ENCODE results near the gene FOXB2.

FOXB2 gene

DNA sequence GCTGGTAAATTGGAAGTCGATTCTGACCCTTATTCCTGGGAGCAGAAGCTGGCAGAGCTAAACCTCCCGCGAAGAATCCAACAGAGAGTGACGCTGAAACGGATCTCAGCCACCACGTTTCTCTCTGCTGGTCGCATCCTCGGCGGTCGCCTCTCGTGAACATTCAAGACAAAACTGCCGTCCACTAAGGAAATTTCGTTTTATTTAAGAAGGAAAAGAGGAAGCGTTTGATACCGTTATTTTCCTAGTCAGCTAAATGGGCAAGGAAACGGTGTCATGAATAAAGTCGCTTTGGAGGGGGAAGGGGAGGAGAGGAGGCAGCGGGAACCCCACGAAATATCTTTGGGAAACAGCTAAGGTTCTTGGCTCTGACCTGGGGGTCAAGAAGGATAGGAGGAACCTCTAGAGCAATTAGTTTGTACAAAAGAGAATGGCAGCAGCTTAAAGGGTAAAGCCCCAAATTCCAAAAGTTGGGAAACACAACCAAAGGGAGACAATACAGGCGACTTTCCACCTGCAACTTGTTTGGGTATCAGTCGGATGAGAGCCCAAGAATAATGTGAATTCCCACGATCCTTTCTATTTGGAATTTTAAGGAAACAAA is 1.9 kb downstream of the FOXB2 start:
- H3K4me3 ChIP-seq (replicated peaks; ENCODE audit: low read depth, low read length) = no peak overlapping the region
- TF ChIP-seq, protein P1, sequence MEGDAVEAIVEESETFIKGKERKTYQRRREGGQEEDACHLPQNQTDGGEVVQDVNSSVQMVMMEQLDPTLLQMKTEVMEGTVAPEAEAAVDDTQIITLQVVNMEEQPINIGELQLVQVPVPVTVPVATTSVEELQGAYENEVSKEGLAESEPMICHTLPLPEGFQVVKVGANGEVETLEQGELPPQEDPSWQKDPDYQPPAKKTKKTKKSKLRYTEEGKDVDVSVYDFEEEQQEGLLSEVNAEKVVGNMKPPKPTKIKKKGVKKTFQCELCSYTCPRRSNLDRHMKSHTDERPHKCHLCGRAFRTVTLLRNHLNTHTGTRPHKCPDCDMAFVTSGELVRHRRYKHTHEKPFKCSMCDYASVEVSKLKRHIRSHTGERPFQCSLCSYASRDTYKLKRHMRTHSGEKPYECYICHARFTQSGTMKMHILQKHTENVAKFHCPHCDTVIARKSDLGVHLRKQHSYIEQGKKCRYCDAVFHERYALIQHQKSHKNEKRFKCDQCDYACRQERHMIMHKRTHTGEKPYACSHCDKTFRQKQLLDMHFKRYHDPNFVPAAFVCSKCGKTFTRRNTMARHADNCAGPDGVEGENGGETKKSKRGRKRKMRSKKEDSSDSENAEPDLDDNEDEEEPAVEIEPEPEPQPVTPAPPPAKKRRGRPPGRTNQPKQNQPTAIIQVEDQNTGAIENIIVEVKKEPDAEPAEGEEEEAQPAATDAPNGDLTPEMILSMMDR (IDR thresholded peaks at IDR 0.05; ENCODE audit: insufficient read depth, low read length, poor library complexity, severe bottlenecking) = no peak
- DNase-seq (ENCODE audit: extremely low read depth, insufficient read length) = no peak
- no peaks in the 10 kb centered on the region; the same call in none of the 2 replicates for H3K27me3 ChIP-seq (replicated peaks; ENCODE audit: control insufficient read depth, insufficient read depth, low read length)
- no peaks in the 10 kb centered on the region for H3K36me3 ChIP-seq (ENCODE audit: control insufficient read depth, insufficient read depth, low read length)

DNA sequence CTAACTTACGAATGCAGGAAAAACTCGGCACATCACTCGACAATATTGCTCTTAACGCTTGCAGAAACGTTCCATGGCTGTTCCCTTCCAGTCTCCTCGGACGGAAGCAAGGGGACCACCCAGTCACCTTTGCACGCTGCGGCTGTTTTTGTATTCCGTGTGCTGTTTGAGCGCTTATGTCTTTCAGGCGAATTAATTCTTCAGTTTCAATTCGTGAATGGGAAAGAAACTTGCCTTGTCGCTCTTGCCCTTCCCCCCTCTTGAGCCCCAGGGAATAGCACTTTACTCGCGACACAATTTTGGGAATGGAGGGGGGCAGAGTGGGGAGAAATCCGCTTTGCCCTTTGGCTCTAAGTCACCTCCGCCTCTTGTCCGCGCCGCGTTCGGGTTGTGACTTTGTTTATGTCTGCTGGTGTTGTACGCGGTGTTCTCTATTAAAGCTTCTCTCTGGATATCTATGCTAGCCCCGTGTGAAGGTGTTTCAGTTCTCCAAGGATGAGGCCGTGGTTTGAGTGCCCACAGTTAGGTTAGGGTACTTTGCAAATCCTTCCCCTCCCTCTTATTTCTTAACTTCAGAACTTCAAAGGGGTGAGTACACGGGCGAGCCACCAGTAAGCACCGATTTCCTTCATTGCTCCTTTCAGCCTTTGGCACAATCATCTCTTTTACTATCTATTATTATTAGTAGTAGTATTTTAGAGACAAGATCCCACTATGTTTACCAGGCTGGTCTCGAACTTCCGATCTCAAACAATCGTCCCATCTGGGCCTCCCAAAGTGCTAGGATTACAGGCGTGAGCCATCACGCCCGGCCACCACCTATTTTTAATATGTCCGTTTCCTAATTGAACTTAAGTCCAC is 2.7 kb downstream of the FOXB2 start:
- no peaks in the 10 kb centered on the region for H3K36me3 ChIP-seq (ENCODE audit: control insufficient read depth, insufficient read depth, low read length)
- H3K27me3 ChIP-seq (replicated peaks; ENCODE audit: control insufficient read depth, insufficient read depth, low read length) = no peaks in the 10 kb centered on the region; the same call in none of the 2 replicates
- H3K4me3 ChIP-seq (replicated peaks; ENCODE audit: low read depth, low read length) = no peak overlapping the region
- TF ChIP-seq, protein P1 (IDR thresholded peaks at IDR 0.05; ENCODE audit: insufficient read depth, low read length, poor library complexity, severe bottlenecking) = no peak
- DNase-seq (ENCODE audit: extremely low read depth, insufficient read length) = no peak

DNA sequence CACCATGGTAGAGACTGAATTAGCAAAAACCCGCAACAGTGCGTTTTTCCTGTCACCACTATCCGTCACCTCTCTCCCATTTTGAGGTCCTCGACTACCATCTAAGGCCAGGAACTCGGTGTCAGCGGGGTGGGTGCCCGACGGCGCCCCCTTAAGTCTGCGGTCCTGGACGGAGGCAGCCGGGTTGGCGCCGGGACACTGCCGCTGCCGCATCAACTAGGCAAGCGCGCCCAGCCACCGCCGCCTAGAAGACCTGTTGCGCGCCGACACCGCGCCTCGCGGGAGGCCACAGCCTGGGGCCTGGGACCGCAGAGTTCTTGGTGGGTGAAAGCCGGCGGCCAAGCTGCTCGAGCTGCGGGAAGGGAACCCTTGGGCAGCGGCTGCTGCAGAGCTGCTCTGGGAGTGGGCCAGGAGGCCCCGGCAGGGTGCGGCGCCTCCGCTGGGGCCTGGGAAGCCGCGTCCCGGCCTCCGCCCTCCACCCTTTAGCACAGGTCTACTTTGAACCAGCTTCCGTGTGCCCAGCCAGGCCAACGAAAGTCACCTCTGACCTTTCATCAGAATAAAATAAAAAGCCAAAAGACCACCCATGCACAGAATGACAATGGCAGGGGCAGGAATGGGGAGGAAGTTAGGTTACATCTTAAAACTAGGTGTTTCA is 3.5 kb downstream of the FOXB2 start:
- H3K27me3 ChIP-seq (replicated peaks; ENCODE audit: control insufficient read depth, insufficient read depth, low read length) = no peaks in the 10 kb centered on the region
- DNase-seq (ENCODE audit: extremely low read depth, insufficient read length) = no peak
- H3K36me3 ChIP-seq (ENCODE audit: control insufficient read depth, insufficient read depth, low read length) = no peaks in the 10 kb centered on the region
- no peak overlapping the region for H3K4me3 ChIP-seq (replicated peaks; ENCODE audit: low read depth, low read length)
- TF ChIP-seq, protein P1 (IDR thresholded peaks at IDR 0.05; ENCODE audit: insufficient read depth, low read length, poor library complexity, severe bottlenecking) = no peak

DNA sequence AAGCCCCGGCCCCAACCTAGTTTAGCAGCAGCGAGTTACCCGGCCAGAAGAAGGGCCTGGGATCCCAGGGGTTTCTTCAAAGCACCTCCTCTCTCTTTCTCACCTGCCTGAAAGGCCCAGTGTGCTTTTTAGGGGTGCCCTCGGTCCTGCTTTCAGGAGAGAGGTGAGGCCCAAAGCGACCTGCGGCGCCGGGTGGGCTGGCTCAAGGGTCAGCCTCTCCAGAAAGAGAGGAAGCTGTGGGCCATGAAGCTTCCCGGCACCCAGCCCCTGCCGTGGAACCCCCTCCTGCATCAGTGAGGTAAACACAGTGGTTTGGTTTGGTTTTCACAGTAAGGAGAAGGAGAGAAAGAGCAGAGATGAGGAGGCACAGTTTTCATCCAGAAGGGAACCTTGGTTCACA is 4.3 kb downstream of the FOXB2 start:
- Histone ChIP-seq H3K36me3 (ENCODE audit: control insufficient read depth, insufficient read depth, low read length) (no peaks in the 10 kb centered on the region), H3K27me3 (replicated peaks; ENCODE audit: control insufficient read depth, insufficient read depth, low read length) (no peaks in the 10 kb centered on the region), H3K4me3 (replicated peaks; ENCODE audit: low read depth, low read length) (no peak overlapping the region)
- no peak for DNase-seq (ENCODE audit: extremely low read depth, insufficient read length)
- TF ChIP-seq, protein P1 (IDR thresholded peaks at IDR 0.05; ENCODE audit: insufficient read depth, low read length, poor library complexity, severe bottlenecking) = no peak

DNA sequence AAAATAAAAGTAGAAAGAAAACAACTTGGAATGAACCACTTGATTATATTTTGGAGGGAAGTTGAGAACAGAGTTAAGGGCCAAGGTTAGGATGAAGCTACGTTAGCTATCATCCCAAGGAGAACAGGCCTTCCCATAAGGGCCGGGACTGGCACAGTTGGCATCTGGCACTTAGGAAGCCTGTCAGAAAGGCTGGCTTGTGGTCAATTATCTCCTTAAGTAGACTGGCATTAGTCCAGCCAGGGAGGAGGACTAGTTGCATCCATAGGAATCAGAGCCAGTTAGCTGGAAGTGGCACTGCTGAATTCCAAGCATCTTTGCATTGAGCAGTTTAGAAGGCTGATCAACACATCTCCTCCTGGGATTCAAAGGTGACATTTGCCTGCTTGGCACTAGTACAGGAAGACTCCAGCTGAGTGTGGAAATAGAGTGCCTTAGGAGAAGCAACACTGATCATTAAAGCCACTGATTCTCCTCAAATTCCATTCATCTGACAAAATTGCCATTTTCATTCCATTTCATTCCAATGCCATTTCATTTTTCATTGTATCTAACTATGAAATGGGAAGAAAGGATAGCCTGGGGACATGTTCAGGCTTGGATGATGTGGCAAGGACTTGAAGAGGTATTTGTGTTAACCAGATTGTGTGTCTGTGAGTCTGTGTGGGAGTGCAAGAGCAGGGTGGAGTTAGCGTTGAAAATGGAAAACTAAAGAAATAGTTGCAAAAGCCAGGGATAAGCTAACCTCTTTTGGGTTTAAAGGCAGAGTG is 5.5 kb downstream of the FOXB2 start:
- Histone ChIP-seq H3K4me3 (replicated peaks; ENCODE audit: low read depth, low read length) (no peak overlapping the region), H3K27me3 (replicated peaks; ENCODE audit: control insufficient read depth, insufficient read depth, low read length) (no peaks in the 10 kb centered on the region), H3K36me3 (ENCODE audit: control insufficient read depth, insufficient read depth, low read length) (no peaks in the 10 kb centered on the region)
- TF ChIP-seq, protein P1 (IDR thresholded peaks at IDR 0.05; ENCODE audit: insufficient read depth, low read length, poor library complexity, severe bottlenecking) = no peak
- DNase-seq (ENCODE audit: extremely low read depth, insufficient read length) = no peak

All from GM06990 (cell line).